HEK293T (cell line): ENCODE measurements around the gene TRMT61B.

Experiments
- CTCF ChIA-PET: fragments of 350-600 bp; formaldehyde crosslinking; extraction: SDS; loops from one replicate; lab custom pipeline; 2021; ENCODE audit warnings: antibody characterized with exemption, inconsistent platforms; lab: Yijun Ruan, JAX
- POLR2A ChIA-PET: fragments of 350-600 bp; formaldehyde crosslinking; extraction: SDS; loops from one replicate; lab custom pipeline; 2020; ENCODE audit warnings: antibody characterized with exemption, inconsistent platforms; lab: Yijun Ruan, JAX
- DNase-seq: peaks from one replicate; pipeline ENCODE4 v3.0.0; 2012; ENCODE audit warnings: mixed read lengths; ENCODE audit errors: extremely low spot score
- ARNT ChIP-seq: fragments of 450-650 bp; IDR thresholded peaks from 2 replicates; pipeline ENCODE4 v1.6.1; 2017; ENCODE audit warnings: mild to moderate bottlenecking
- BHLHE40 ChIP-seq: fragments of 450-650 bp; IDR thresholded peaks from 2 replicates; pipeline ENCODE4 v1.6.1; 2016; ENCODE audit warnings: mild to moderate bottlenecking, moderate library complexity, borderline replicate concordance
- CTBP1 ChIP-seq: fragments of 450-650 bp; IDR thresholded peaks from 2 replicates; pipeline ENCODE4 v1.6.1; 2016; ENCODE audit warnings: borderline replicate concordance
- ELF4 ChIP-seq: fragments of 450-650 bp; IDR thresholded peaks from 2 replicates; pipeline ENCODE4 v1.6.1; 2017; ENCODE audit warnings: antibody characterized with exemption
- FOXA1 ChIP-seq: fragments of 450-650 bp; IDR thresholded peaks from 2 replicates; pipeline ENCODE4 v1.6.1; 2016; ENCODE audit warnings: mild to moderate bottlenecking
- FOXK2 ChIP-seq: fragments of 450-650 bp; IDR thresholded peaks from 2 replicates; pipeline ENCODE4 v1.6.1; 2016; ENCODE audit warnings: mild to moderate bottlenecking
- FOXM1 ChIP-seq: fragments of 450-650 bp; IDR thresholded peaks from 2 replicates; pipeline ENCODE4 v1.6.1; 2017; ENCODE audit warnings: mild to moderate bottlenecking, borderline replicate concordance
- HDGF ChIP-seq: fragments of 450-650 bp; IDR thresholded peaks from 2 replicates; pipeline ENCODE4 v1.6.1; 2017; ENCODE audit warnings: antibody characterized with exemption, borderline replicate concordance
- L3MBTL2 ChIP-seq: fragments of 450-650 bp; conservative IDR thresholded peaks from 2 replicates; pipeline ENCODE4 v1.6.1; 2016; ENCODE audit warnings: mild to moderate bottlenecking
- LEF1 ChIP-seq: fragments of 450-650 bp; IDR thresholded peaks from 2 replicates; pipeline ENCODE4 v1.6.1; 2017; ENCODE audit warnings: mild to moderate bottlenecking, borderline replicate concordance
- NFRKB ChIP-seq: fragments of 450-650 bp; IDR thresholded peaks from 2 replicates; pipeline ENCODE4 v1.6.1; 2016; ENCODE audit warnings: mild to moderate bottlenecking, moderate library complexity
- SP1 ChIP-seq: fragments of 450-650 bp; IDR thresholded peaks from 2 replicates; pipeline ENCODE4 v1.6.1; 2017
- SUZ12 ChIP-seq: fragments of 450-650 bp; IDR thresholded peaks from 2 replicates; pipeline ENCODE4 v1.6.1; 2016; ENCODE audit warnings: mild to moderate bottlenecking
- TARDBP ChIP-seq: fragments of 450-650 bp; IDR thresholded peaks from 2 replicates; pipeline ENCODE4 v1.6.1; 2016
- ZNF384 ChIP-seq: fragments of 450-650 bp; IDR thresholded peaks from 2 replicates; pipeline ENCODE4 v1.6.1; 2016
- TF ChIP-seq, protein P1 (sequence below): fragments of 450-650 bp; IDR thresholded peaks from 2 replicates; pipeline ENCODE4 v1.6.1; 2016

TRMT61B gene

DNA sequence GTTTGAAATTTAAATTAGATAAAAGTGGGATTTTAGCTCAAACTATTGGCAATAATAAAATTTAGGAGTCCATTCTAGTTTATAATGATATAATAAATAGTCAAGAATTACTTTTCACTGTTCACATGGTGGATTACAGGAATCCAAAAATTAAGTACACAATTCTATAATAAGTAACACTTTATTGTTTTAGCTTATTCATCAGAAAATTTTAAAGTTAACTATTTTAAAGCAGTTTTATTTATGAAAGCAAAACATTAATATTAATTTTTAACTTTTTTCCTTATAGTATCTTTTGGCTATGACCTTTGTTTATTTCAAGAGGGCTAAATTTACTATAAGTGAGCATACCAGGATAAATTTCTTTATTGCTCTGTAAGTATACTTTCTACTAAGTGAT lies 48.1 kb downstream of the TRMT61B start:
- POLR2A ChIA-PET, result interaction anchor here (0.8 kb wide), 1 partner anchor 262 kb away, joined by 3 read pairs; no protein-coding TSS in a partner anchor
- no peak for DNase-seq
- TF ChIP-seq SUZ12 (no peak), FOXK2 (no peak), LEF1 (no peak), CTBP1 (no peak), NFRKB (no peak), ELF4 (no peak), FOXM1 (no peak)
- CTCF ChIA-PET, result no interaction called here

DNA sequence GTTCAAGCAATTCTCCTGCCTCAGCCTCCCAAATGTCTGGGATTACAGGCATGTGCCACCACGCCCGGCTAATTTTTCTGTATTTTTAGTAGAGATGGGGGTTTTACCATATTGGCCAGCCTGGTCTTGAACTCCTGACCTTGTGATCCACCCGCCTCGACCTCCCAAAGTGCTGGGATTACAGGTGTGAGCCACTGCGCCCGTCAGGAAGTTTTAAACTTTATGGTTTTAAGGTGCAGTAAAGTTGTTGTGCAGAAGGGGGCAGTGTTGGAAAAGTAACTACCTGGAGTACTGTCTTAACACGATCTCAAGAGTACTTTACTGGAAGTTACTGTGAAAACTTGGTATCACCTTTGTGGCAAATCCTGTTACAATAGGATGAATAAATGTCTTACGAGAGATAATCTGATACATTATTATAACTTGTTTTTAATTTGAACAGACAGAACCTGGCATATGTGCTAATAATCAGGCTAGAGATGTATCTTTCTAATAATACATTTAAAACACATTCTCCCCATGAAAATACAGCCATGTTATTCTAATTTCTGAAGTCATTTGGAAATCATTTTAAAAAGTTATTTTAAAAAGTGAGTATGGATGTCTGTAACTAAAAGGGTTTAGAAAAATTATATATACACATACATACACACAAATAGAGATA lies 48.7 kb downstream of the TRMT61B start:
- ChIA-PET POLR2A (interaction anchor here (0.8 kb wide), 1 partner anchor 262 kb away, joined by 3 read pairs; no protein-coding TSS in a partner anchor), CTCF (no interaction called here)
- DNase-seq, result peak; percentile 62
- TF ChIP-seq SUZ12 (no peak), BHLHE40 (no peak), HDGF (no peak), SP1 (no peak), NFRKB (no peak), ZNF384 (no peak), FOXA1 (no peak), LEF1 (no peak), L3MBTL2 (no peak), CTBP1 (no peak), FOXK2 (no peak), FOXM1 (no peak), ARNT (no peak), ELF4 (no peak), TARDBP (no peak)
- TF ChIP-seq, protein P1, sequence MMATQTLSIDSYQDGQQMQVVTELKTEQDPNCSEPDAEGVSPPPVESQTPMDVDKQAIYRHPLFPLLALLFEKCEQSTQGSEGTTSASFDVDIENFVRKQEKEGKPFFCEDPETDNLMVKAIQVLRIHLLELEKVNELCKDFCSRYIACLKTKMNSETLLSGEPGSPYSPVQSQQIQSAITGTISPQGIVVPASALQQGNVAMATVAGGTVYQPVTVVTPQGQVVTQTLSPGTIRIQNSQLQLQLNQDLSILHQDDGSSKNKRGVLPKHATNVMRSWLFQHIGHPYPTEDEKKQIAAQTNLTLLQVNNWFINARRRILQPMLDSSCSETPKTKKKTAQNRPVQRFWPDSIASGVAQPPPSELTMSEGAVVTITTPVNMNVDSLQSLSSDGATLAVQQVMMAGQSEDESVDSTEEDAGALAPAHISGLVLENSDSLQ, result no peak

- TF ChIP-seq FOXM1 (no peak), L3MBTL2 (no peak), FOXA1 (no peak), SUZ12 (no peak), HDGF (no peak), CTBP1 (no peak), ZNF384 (no peak), FOXK2 (no peak), LEF1 (no peak), SP1 (no peak), BHLHE40 (no peak), ARNT (no peak), NFRKB (no peak), ELF4 (no peak), TARDBP (no peak)
- TF ChIP-seq, protein P1, result no peak
- ChIA-PET CTCF (no interaction called here), POLR2A (interaction anchor here (0.6 kb wide), 1 partner anchor 49 kb away, joined by 3 read pairs; no protein-coding TSS in a partner anchor)
- DNase-seq, result no peak
Observed at GRCh38 chr2:28818053-28818452, 52.1 kb downstream of the TRMT61B start.

GRCh38 chr2:28810384-28811285 lies 59.5 kb downstream of the TRMT61B start, which contains the start of gene SPDYA:
TSS of gene SPDYA (plus strand) at chr2:28810834. CDS start at chr2:28816015, 5,181 bp downstream.
- DNase-seq, result no peak

More at GRCh38 chr2:28810384-28811285, 59.5 kb downstream of the TRMT61B start, which contains the start of gene SPDYA:
- ChIA-PET POLR2A (no interaction called here), CTCF (no interaction called here)
- no peak for TF ChIP-seq HDGF
- TF ChIP-seq ARNT, result no peak
- TF ChIP-seq SUZ12, result no peak
- TF ChIP-seq BHLHE40, result no peak
- TF ChIP-seq ELF4, result no peak
- no peak for TF ChIP-seq L3MBTL2
- TF ChIP-seq SP1, result no peak
- no peak for TF ChIP-seq FOXA1
- TF ChIP-seq NFRKB, result no peak
- TF ChIP-seq TARDBP, result no peak
- TF ChIP-seq FOXK2, result no peak
- TF ChIP-seq ZNF384, result no peak
- TF ChIP-seq CTBP1, result no peak
- TF ChIP-seq LEF1, result no peak
- no peak for TF ChIP-seq FOXM1
- TF ChIP-seq, protein P1, result no peak
